NCI-H2196 treated with DMSO at 0.1 percent for 48 hours (cell line): ENCODE data around the gene TIMM17A.

ENCODE experiments used
- DNase-seq: peaks from one replicate; lab custom pipeline; 2025; ENCODE audit not compliant: unreplicated experiment; lab: John Stamatoyannopoulos, UW

Gene TIMM17A

DNA sequence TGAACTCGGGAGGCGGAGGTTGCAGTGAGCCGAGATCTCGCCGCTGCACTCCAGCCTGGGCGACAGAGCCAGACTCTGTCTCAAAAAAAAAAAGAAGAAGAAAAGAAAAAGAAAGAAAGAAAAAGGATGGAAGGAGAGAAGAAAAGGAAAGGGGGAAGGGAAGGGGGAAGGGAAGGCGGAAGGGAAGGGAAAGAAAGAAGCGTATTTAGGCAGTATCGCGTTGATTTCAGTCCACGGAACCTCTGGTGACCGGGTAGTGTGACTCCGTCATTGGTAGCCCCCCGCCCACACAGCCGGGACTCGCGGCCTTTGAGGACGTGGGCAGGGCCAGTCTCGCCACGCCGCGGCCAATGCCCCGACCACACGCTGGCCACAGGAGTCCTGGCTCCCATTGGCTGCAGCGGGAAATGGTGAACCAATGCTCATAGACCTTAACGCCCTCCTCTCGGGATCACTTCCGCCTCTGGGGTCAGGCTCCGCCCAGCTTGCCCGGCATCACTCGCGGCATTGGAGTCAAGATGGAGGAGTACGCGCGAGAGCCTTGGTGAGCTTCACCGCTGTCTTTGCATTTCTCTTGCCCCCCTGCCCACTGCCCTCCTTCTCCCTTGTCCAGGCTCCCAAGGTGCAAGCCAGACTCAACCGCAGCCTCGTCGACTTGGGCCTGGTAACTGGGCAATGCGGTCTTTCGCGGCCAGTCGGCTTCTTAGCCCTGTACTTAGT, at the start of gene TIMM17A:
Gene TIMM17A (plus strand): TSS at position 495 of the 720 bp plus-strand sequence. CDS start 24 bp downstream, at position 519.
- DNase-seq, result peak; percentile 96

- no peak for DNase-seq
Observed at GRCh38 chr1:201906336-201906735, 49.0 kb upstream of the TIMM17A start.

DNA sequence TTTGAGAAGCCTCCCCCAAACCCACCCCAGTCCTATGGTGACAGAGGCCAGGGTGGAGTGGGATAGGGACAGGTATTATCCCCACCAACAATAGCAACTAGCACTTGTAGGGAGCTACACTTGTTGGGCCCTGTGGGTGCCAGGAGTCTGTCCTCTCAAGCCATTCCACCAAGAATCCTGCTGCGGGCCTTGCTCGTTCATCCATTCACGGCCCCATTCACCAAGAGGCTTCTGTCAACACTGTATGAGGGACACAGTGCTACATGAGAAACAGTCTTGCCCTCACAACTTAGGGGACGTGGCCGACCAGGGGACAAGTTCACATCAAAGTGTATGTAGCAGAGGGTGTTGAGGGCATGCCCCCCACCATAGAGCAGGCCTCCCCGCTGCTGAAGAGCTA, 47.7 kb upstream of the TIMM17A start:
- no peak for DNase-seq

- DNase-seq, result no peak
Observed at GRCh38 chr1:201911826-201912571, 43.3 kb upstream of the TIMM17A start.

GRCh38 chr1:201912832-201913231, 42.5 kb upstream of the TIMM17A start:
- DNase-seq, result no peak

DNA sequence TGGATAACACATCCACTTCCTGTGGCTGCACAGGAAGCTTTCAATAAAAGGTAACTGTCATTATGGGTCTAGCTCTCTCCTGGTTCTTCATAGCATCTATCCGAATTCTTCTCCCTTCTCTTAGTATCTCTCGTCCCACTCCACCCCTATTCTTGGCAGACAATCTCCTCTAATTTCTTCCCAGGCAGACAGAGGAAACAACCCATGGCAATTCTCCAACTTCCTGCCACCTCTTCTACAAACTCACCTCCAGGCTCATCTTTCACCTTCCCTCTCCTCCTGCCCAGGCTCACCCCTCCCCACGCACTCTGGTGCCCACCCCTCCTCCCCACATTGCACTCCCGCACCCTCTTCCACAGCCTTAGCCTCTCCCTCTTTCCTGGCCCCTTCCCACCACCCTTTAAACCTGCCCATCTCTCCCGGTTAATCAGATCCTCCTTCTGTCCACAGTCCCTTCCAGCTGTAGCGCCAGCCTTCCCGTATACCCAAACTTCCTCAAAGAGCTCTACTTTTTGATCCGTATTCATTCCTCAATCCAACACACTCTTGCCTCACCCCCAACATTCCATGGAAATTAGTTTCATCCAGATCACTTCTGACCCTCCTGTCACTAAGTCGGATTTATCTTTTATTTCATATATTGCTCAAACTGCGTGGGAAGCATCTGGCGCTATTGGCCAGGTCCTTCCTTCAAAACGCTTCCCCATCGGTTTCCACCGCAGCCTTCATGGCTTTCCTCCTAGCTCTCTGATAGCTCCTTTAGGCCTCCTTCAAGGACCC, 40.7 kb upstream of the TIMM17A start:
- DNase-seq, result no peak

DNA sequence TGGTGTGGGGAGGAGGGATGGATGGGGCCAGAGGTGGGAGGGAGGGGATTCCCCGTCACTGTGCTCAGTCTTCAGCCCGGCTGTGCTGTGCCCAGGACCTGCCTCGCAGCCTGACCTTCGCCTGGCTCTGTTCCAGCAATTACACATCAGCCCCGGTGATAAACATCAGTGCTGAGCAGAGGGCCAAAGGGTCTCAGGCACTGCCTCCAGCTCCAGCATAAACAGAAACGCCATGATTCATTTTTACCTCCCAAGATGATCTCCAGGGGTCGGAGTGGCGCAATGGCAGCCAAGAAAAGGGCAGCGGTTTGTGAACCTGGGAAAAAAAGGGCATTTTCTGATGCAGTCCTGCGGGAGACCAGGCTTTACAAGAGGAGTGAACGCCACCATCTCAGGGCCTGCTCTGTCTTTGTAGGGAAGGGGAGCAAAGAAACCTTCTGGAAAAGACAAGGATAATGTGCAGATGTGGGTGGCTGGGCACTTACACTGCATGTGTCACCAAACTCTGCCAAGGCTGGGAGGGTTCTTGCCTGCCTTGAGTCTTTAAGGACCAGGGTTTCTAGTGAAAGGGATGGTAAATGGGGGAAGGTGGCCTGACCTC, 38.6 kb upstream of the TIMM17A start:
- no peak for DNase-seq

- no peak for DNase-seq
Observed at GRCh38 chr1:201917362-201918033, 37.8 kb upstream of the TIMM17A start.

DNA sequence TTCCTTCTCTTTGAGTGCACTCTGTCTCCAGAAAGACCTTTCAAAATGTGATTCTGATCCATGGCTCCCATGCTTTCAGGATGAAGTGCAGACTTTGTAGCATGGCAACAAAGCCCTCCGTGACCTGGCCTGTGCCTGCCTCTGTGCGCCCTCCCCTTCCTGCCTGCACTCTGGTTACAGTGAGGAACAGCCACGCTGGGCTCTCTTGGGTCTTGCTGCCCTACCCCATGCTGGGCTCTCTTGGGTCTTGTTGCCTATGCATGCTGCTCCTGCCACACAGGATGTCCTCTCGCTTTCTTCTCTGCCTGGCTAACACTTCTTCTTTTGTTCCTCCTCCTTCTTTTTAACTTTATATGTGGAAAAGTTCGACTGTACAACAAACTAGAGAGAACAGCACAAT, 37.0 kb upstream of the TIMM17A start:
- DNase-seq, result no peak

DNA sequence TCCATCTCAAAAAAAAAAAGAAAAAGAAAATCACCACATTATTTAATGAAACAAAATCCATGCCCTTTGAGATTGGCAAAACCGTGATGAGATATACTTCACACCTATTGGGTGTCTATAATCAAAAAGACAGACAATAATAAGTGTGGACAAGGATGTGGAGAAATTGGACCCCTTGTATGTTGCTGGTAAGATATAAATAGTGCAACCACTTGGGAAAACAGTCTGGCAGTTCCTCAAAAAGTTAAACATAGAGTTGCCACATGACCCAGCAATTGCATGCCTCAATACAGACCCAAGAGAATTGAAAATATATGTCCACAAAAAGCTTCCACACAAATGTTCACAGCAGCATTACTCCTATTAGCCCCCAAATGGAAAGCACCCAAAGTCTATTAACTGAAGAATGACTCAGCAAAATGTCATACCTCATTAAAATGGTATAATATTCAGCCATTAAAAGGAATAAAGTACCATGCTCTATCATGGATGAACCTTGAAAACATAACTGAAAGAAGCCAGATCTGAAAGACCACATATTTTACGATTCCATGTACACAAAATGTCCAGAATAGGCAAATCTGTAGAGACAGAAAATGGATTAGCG, 33.2 kb upstream of the TIMM17A start:
- DNase-seq, result no peak

GRCh38 chr1:201925301-201925567, 30.1 kb upstream of the TIMM17A start:
- DNase-seq, result no peak

DNA sequence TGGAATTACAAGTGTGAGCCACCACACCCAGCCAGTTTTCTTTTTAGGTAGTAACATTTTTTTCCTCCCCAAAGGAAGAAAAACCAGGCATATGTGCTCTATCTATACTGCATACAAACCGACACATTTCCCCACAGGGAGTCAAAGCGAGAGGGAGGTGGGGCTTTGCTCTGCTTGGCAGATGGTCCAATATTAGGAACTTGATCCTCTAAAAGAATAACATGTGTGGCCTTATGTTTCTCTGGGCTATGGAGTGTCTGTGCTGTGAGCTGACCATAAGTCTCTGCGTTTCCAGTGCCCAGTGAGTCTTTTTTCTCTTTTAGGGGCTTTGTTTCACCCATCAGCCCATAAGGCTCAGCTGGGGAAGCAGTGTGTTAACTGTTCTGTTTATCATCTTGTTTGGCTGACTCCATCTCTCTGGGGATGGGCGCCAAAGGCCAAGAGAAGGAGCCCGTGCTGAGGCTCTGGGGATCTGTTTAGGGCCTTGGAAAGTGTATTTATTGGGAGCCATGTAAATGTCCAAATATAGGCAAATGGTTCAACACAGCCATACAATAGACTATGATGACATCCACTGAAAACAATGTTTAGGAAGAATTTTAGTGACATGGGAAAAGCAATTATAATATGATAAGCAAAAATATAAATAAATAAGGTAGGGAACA, 29.2 kb upstream of the TIMM17A start:
- DNase-seq, result no peak

DNA sequence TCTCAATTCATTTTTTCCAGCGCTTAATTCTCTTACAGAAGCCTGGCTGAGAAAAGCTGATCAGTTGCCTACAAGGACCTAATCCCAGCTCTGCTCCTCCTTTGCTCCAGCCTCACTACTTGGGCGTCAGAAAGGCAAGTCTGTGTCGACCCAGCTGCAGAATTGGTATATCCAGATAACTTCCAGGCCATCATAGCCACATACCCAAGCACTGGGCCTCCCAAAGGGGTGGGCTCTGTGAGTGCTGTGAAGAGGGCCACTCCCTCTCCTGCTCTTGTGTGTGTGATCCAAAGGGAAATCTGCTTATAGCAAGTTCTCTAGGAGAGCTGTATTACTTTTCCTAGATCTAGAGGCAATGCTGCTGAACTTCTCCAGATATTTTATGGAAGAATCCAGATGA, 27.0 kb upstream of the TIMM17A start:
- DNase-seq, result no peak

DNA sequence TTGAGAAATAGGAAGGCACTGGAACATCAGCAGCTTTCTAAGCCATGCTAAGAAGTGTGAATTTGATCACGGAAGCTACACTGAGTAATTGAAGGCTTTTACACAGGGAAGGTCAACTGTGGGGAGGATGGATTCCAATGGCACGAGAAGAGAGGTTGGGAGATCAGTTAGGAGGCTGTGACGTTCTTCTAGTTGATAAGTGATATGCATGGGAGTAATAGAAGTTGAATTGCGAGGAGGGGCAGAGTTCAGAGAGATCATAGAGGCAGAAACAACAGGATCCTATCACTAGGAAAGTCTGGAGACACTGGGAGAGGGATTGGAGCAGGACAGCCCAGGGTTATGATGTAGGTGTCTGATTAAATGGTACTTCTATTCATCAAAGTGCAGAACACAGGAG, 25.2 kb upstream of the TIMM17A start:
- DNase-seq, result no peak

- no peak for DNase-seq
Observed at GRCh38 chr1:201930803-201931202, 24.5 kb upstream of the TIMM17A start.

GRCh38 chr1:201933840-201934430, 21.4 kb upstream of the TIMM17A start:
- DNase-seq, result no peak

- DNase-seq, result no peak
Observed at GRCh38 chr1:201937624-201938213, 17.6 kb upstream of the TIMM17A start.

DNA sequence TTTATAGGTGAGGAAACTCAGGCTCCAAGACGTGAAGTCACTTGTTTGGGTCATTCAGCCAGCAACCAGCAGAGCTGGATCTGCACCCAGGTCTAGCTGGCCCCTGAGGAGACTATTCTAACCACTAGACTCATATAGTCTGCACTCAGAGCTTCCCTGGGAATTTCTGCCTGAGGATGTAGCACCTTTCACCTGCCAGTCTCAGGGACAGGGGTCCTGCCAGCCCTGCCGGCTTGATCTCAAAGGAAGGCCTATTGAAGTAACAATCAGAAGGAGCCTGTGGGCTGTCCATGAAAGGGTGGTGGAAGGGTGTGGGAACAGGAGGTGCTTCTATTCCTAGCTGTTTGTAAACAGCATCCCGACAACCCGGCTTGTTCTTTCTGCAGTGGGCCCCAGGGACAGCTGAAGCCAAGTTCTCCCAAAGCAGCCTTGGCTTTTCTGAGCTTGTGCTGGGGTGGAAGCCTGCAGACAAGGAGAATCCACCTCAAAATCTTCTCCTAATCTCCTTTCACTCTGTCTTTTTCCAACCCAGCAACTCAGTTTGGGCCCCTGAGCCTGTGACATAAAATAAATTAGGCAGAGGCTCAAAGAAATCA, 16.8 kb upstream of the TIMM17A start:
- no peak for DNase-seq

GRCh38 chr1:201939148-201939547, 16.2 kb upstream of the TIMM17A start:
- DNase-seq, result no peak
